CD4-positive, CD25-positive, alpha-beta regulatory T cell (primary cell): ENCODE results near the gene ACSL3. TPM values are rescaled to one million over a fixed set of nuclear protein-coding genes. Genes with fewer than 3 reads are reported as not detected.

Source experiments
- ATAC-seq, 2 donors: fragments of 150-1000 bp; cut with Tn5 transposase; one replicate each; pipeline ENCODE4 v1.10.0; 2021; ENCODE audit warnings: low read depth in 2 of 2, moderate number of reproducible peaks in 2 of 2, moderate library complexity in 1 of 2
- DNase-seq, 3 donors: peaks; one replicate each; pipeline versions ENCODE4 v3.0.0 to v3.0.0-alpha.2; 2012 to 2022; ENCODE audit warnings: mixed read lengths in 1 of 3
- H3K27ac ChIP-seq: one replicate; pipeline ENCODE4 v1.7.0; 2013; ENCODE audit warnings: mild to moderate bottlenecking, low read length; ENCODE audit not compliant: insufficient read depth, poor library complexity, severe bottlenecking
- H3K27me3 ChIP-seq: one replicate; pipeline ENCODE4 v1.7.0; 2013; ENCODE audit warnings: low read length; ENCODE audit not compliant: control insufficient read depth, insufficient read depth
- H3K36me3 ChIP-seq: one replicate; pipeline ENCODE4 v1.7.0; 2013; ENCODE audit warnings: mild to moderate bottlenecking, low read length, moderate library complexity; ENCODE audit not compliant: control insufficient read depth, insufficient read depth
- H3K4me1 ChIP-seq: 2 replicates; pipeline ENCODE4 v1.7.0; 2013; ENCODE audit warnings: mild to moderate bottlenecking, low read length; ENCODE audit not compliant: insufficient read depth, control insufficient read depth, poor library complexity, severe bottlenecking
- H3K4me3 ChIP-seq: one replicate; pipeline ENCODE4 v1.7.0; 2013; ENCODE audit warnings: low read depth, mild to moderate bottlenecking, low read length, moderate library complexity
- H3K9me3 ChIP-seq, 2 experiments: 1 replicate in 1 of 2; 2 replicates in 1 of 2; pipeline ENCODE4 v1.7.0; 2013; ENCODE audit warnings: low read length in 2 of 2, mild to moderate bottlenecking in 1 of 2, moderate library complexity in 1 of 2; ENCODE audit not compliant: control insufficient read depth in 2 of 2
- H3K27ac Mint-ChIP-seq, 3 donors: one replicate each; pipeline ENCODE4 v1.8.0; 2020 to 2022; ENCODE audit warnings: mild to moderate bottlenecking in 3 of 3, mixed read lengths in 3 of 3, moderate library complexity in 2 of 3
- H3K27me3 Mint-ChIP-seq: one replicate; pipeline ENCODE4 v1.8.0; 2022; ENCODE audit warnings: mild to moderate bottlenecking, mixed read lengths
- H3K36me3 Mint-ChIP-seq: one replicate; pipeline ENCODE4 v1.8.0; 2020; ENCODE audit warnings: mixed read lengths
- H3K4me1 Mint-ChIP-seq, 4 donors: one replicate each; pipeline ENCODE4 v1.8.0; 2020 to 2022; ENCODE audit warnings: mixed read lengths in 4 of 4, mild to moderate bottlenecking in 1 of 4
- H3K4me3 Mint-ChIP-seq, 4 donors: one replicate each; pipeline ENCODE4 v1.8.0; 2020 to 2022; ENCODE audit warnings: mild to moderate bottlenecking in 4 of 4, mixed read lengths in 4 of 4, moderate library complexity in 3 of 4
- H3K9me3 Mint-ChIP-seq, 7 donors: one replicate each; pipeline ENCODE4 v1.8.0; 2020 to 2022; ENCODE audit warnings: mixed read lengths in 7 of 7, mild to moderate bottlenecking in 3 of 7, moderate library complexity in 2 of 7
- polyA plus RNA-seq, 4 donors: library from polyadenylated mRNA; unstranded; fragments of 300-500 nt; fragmentation: Illumina TruSeq; gene quantifications; one replicate each; pipeline ENCODE4 v1.2.3, GENCODE V29; 2021
- total RNA-seq: library from RNA; stranded (reverse); gene quantifications from one replicate; pipeline ENCODE4 v1.2.3, GENCODE V29; 2022

ACSL3 gene
- total and polyA plus RNA-seq, 5 donors from 2014 or later = 20.1 to 60.0 (median 30.3) TPM

- peak overlapping the region in 1 of 4 donors; percentile 7 for H3K4me3 Mint-ChIP-seq
- peaks cover 0 to under 1% (median 0%) of the 10 kb centered on the region in 4 donors for H3K4me1 Mint-ChIP-seq
- H3K27me3 ChIP-seq = peaks cover 2% of the 10 kb centered on the region
- H3K9me3 Mint-ChIP-seq = peaks cover 0 to 4% (median 0%) of the 10 kb centered on the region in 7 donors
- no peaks in the 10 kb centered on the region for H3K9me3 ChIP-seq
- H3K27ac ChIP-seq = no peak overlapping the region
- H3K4me3 ChIP-seq = no peak overlapping the region
- H3K27ac Mint-ChIP-seq = no peak overlapping the region
- no peaks in the 10 kb centered on the region for H3K4me1 ChIP-seq
- DNase-seq (no peak), ATAC-seq (no peak)
- H3K36me3 ChIP-seq = no peaks in the 10 kb centered on the region
- H3K27me3 Mint-ChIP-seq = peaks cover 44% of the 10 kb centered on the region
- H3K36me3 Mint-ChIP-seq = no peaks in the 10 kb centered on the region
Observed at GRCh38 chr2:222854773-222855700, 5.8 kb upstream of the ACSL3 start.

DNA sequence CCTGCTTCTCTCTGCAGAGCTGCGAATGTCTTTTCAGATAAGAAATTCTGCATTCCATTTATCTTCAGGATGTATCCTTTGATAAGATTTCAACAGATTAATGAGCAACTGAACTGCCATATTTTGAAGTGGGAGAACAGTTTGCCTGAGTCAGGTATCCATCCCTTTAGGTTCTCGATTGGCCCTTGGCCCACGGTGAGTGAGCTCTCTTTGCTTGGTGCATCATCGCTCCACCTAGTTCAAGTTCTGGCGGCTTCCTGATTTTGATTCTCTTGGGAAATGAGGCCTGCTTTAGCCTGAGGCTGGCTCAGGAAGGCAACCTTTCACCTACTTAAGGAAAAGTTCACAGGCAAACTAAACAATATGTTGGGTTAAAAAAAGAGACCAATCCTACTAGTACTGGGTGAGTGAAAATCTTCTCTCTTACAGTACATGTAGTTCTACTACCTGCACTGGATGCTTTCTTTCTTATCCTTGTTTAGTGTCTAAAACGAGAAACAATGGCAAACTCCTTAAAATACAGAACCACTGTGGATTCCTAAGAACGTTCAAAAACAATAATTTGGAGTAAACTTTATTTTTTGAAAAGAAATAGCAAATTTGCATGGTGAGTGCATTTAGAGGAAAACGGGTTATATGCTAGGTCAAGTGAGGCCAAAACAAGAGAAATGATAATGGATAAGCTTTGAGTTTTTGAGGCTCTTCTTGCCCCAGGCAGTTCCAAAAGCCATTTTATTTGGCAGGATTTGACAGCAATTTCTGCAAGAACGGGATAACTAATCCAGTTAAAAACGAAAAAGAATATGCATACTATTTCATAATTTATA, 837 bp upstream of the ACSL3 start:
- peak overlapping the region; percentile 73 to 90 (median 86) for H3K4me3 Mint-ChIP-seq
- peak overlapping the region; percentile 72 for H3K27ac ChIP-seq

DNA sequence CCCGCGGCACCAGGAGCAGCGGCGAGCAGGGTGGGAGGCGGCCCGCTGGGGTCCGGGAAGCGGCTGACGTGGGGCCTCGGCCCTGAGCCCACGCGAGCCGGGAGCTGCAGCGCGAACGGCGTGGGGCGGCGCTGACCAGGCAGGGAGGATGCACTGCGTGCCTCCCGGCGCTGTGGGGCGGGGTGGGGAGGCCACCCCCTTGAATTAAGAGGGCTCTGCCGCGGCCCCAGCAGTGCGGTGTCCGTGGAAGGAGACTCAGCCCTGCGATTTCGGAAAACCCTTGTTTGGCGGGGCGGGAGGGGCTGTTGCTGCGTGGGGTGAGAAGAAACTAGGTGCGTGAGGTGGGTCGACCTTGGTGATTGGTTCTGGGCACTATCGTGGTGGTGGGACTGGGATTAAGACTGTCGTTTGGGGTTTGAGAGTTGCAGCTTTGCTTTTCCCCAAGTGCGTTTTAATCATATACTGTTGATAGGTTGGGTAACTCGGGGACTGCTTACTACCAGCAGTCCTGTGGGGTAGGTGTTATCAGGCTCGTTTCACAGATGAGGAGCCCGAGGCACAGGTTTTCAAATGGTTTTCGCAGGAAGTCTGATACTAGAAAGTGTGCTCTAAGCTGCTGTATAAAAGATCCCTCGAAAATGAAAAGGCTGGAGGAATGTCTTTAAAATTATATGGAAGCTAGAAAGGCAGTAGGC, 722 bp downstream of the ACSL3 start:
- Mint-ChIP-seq H3K4me3 (no peak overlapping the region), H3K36me3 (no peaks in the 10 kb centered on the region), H3K27ac (peak overlapping the region in 2 of 3 donors; percentile 92 to 95), H3K4me1 (peaks cover 4 to 9% (median 7%) of the 10 kb centered on the region in 4 donors), H3K27me3 (peaks cover 21% of the 10 kb centered on the region), H3K9me3 (peaks cover 0 to 1% (median 0%) of the 10 kb centered on the region in 7 donors)
- peak in 1 of 2 donors; percentile 17 for ATAC-seq
- peak in 2 of 3 donors; percentile 24 to 57 for DNase-seq
- Histone ChIP-seq H3K4me1 (peaks cover 20% of the 10 kb centered on the region), H3K27me3 (peaks cover 2% of the 10 kb centered on the region), H3K9me3 (no peaks in the 10 kb centered on the region), H3K27ac (peak overlapping the region; percentile 72), H3K36me3 (no peaks in the 10 kb centered on the region), H3K4me3 (peak overlapping the region; percentile 76)

More for the DNA sequence above, 837 bp upstream of the ACSL3 start:
- peaks cover 2% of the 10 kb centered on the region for H3K27me3 ChIP-seq
- Mint-ChIP-seq H3K27me3 (peaks cover 24% of the 10 kb centered on the region), H3K4me1 (peaks cover 0 to 5% (median 2%) of the 10 kb centered on the region in 4 donors), H3K36me3 (no peaks in the 10 kb centered on the region), H3K27ac (no peak overlapping the region), H3K9me3 (peaks cover 0 to 1% (median 0%) of the 10 kb centered on the region in 7 donors)
- no peaks in the 10 kb centered on the region for H3K36me3 ChIP-seq
- no peak for ATAC-seq
- DNase-seq = no peak
- peaks cover 20% of the 10 kb centered on the region for H3K4me1 ChIP-seq
- H3K9me3 ChIP-seq = no peaks in the 10 kb centered on the region
- peak overlapping the region; percentile 62 for H3K4me3 ChIP-seq

DNA sequence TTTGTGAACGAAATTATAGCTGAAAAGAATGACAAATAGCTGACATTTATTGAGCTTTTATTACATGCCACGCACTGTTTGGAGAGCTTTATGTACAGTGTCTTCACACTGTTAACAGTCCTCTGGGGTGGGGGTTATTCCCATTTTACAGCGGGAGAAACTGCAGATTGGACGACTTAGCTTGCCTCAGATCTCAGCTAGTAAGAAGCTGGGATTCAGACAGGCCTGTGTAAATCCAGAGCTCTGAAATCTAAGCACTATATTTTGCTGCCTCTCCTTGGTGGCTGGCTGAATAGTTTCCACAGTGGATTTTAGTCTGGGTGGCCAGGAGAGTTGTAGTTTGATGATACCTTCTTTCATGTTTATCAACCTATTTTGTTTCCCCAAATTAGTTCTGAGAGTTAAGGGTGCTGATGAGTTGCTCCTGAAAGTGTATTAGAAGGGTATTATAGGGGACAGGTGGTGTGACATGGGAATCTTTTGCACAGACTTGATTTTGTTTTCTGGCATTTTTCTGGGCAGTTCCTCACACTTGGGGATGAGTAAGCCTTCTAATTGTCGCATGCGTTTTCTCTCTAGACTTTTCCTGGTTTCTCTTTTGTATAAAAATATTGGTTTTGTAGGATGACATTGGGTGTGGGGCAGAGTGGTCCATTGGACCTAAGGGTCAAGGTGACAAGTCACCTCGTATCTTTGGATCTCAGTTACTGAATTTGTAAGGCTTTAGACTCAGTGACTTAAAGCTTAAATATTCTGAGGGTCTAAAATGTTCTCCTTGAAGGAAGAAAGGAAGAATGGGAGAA, 1.5 kb downstream of the ACSL3 start:
- H3K4me3 Mint-ChIP-seq = no peak overlapping the region
- no peaks in the 10 kb centered on the region for H3K36me3 ChIP-seq
- H3K4me1 ChIP-seq = peaks cover 20% of the 10 kb centered on the region
- H3K27me3 ChIP-seq = peaks cover 2% of the 10 kb centered on the region
- peak overlapping the region; percentile 76 for H3K4me3 ChIP-seq
- H3K36me3 Mint-ChIP-seq = no peaks in the 10 kb centered on the region
- ATAC-seq (no peak), DNase-seq (no peak)
- H3K27ac ChIP-seq = no peak overlapping the region
- H3K4me1 Mint-ChIP-seq = peaks cover 6 to 9% (median 7%) of the 10 kb centered on the region in 4 donors
- H3K9me3 Mint-ChIP-seq = peaks cover 0 to 1% (median 0%) of the 10 kb centered on the region in 7 donors
- no peak overlapping the region for H3K27ac Mint-ChIP-seq
- H3K27me3 Mint-ChIP-seq = peaks cover 13% of the 10 kb centered on the region
- H3K9me3 ChIP-seq = no peaks in the 10 kb centered on the region

DNA sequence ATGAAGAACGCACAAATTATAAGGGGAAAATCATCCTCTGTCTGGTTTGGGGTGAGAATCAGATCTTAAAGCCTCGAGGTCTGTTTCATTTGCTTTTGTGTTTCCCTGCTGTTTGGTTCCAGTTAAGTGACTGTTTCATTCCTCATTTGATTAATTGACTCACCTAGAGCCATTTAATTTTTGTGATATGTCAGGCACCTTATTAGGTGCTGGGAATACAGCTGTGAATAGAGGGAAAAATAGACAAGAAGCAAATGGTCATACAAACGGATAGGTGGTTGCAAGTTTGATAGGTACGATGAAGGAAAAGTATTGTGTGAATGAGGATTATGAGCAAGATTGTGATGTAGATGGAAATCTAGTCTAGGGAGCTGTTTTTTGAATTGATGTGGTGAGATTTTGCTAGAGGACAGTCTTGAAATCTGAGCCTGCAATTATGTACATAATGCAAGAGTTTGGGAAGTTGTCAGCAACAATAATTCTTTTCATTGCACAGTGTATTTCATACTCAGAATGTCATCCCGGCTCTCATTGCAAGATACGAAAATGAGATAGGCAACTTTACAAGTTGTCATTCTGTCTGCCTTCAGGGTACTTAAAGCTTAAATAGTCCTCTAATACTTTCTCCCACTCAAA, 2.2 kb downstream of the ACSL3 start:
- H3K36me3 ChIP-seq = no peaks in the 10 kb centered on the region
- Mint-ChIP-seq H3K4me1 (peaks cover 6 to 10% (median 8%) of the 10 kb centered on the region in 4 donors), H3K36me3 (no peaks in the 10 kb centered on the region), H3K27me3 (peaks cover 9% of the 10 kb centered on the region), H3K9me3 (peaks cover 0 to 1% (median 0%) of the 10 kb centered on the region in 7 donors), H3K4me3 (no peak overlapping the region), H3K27ac (no peak overlapping the region)
- no peak for ATAC-seq
- no peak overlapping the region for H3K4me3 ChIP-seq
- H3K27me3 ChIP-seq = peaks cover 2% of the 10 kb centered on the region
- H3K9me3 ChIP-seq = no peaks in the 10 kb centered on the region
- H3K27ac ChIP-seq = no peak overlapping the region
- H3K4me1 ChIP-seq = peaks cover 20% of the 10 kb centered on the region
- no peak for DNase-seq

GRCh38 chr2:222864296-222864695, 3.5 kb downstream of the ACSL3 start:
- peaks cover 6 to 10% (median 8%) of the 10 kb centered on the region in 4 donors for H3K4me1 Mint-ChIP-seq
- H3K9me3 Mint-ChIP-seq = peaks cover 0 to 1% (median 0%) of the 10 kb centered on the region in 7 donors
- H3K36me3 Mint-ChIP-seq = no peaks in the 10 kb centered on the region
- H3K27me3 Mint-ChIP-seq = peaks cover 8% of the 10 kb centered on the region
- Histone ChIP-seq H3K27me3 (no peaks in the 10 kb centered on the region), H3K9me3 (no peaks in the 10 kb centered on the region), H3K4me3 (no peak overlapping the region), H3K4me1 (peaks cover 20% of the 10 kb centered on the region), H3K36me3 (no peaks in the 10 kb centered on the region), H3K27ac (no peak overlapping the region)
- no peak overlapping the region for H3K4me3 Mint-ChIP-seq
- no peak overlapping the region for H3K27ac Mint-ChIP-seq
- DNase-seq (no peak), ATAC-seq (no peak)
